ENCODE measurements around the gene SETD1A.

GRCh38 chr16:30980959-30981358 is 23.4 kb downstream of the SETD1A start:
- no peak for TF ChIP-seq POLR2AphosphoS5 (IDR thresholded peaks at IDR 0.05; ENCODE audit: low read depth, low read length)
- no peak for TF ChIP-seq POLR2A (IDR thresholded peaks at IDR 0.05; ENCODE audit: low read depth, low read length)
- TF ChIP-seq TAF1 (IDR thresholded peaks at IDR 0.05; ENCODE audit: low read depth, low read length) = no peak
- TF ChIP-seq SPI1 (IDR thresholded peaks at IDR 0.05; ENCODE audit: low read depth, low read length) = no peak
- TF ChIP-seq POU2F2 (IDR thresholded peaks at IDR 0.05; ENCODE audit: low read depth, low read length) = no peak
- TF ChIP-seq PAX5 (IDR thresholded peaks at IDR 0.05; ENCODE audit: insufficient read depth, low read length, severe bottlenecking) = no peak
